Measurements from ENCODE around the gene SCYGR2. TPM values are rescaled to one million over a fixed set of nuclear protein-coding genes. Genes with fewer than 3 reads are reported as not detected.

SCYGR2 gene
- polyA plus RNA-seq, 1 donor: not detected

Other genes starting within 250 kb of the SCYGR2 start
- gene TM4SF20, start 219.6 kb upstream of the SCYGR2 start, polyA plus RNA-seq (ENCODE audit: insufficient read length): 0.06 TPM
- not detected for gene SCYGR1, start 210.9 kb upstream of the SCYGR2 start, polyA plus RNA-seq (ENCODE audit: insufficient read length)
- 47.8 TPM for gene AGFG1, start 126.7 kb upstream of the SCYGR2 start, polyA plus RNA-seq (ENCODE audit: insufficient read length)
- gene SCYGR3, start 15.9 kb downstream of the SCYGR2 start, polyA plus RNA-seq (ENCODE audit: insufficient read length): not detected
- gene SCYGR4, start 18.6 kb downstream of the SCYGR2 start, polyA plus RNA-seq (ENCODE audit: insufficient read length): not detected
- gene SCYGR5, start 67.9 kb downstream of the SCYGR2 start, polyA plus RNA-seq (ENCODE audit: insufficient read length): not detected
- 0.56 TPM for gene SLC19A3, start 119.1 kb downstream of the SCYGR2 start, polyA plus RNA-seq (ENCODE audit: insufficient read length)
- not detected for gene SCYGR6, start 125.9 kb downstream of the SCYGR2 start, polyA plus RNA-seq (ENCODE audit: insufficient read length)
- not detected for gene SCYGR7, start 129.4 kb downstream of the SCYGR2 start, polyA plus RNA-seq (ENCODE audit: insufficient read length)
- gene SCYGR8, start 147.0 kb downstream of the SCYGR2 start, polyA plus RNA-seq (ENCODE audit: insufficient read length): not detected
- 0.49 TPM for gene CCL20, start 214.9 kb downstream of the SCYGR2 start, polyA plus RNA-seq (ENCODE audit: insufficient read length)

Data from forelimb muscle (tissue), 1 donor.